Neutrophil (primary cell): ENCODE data around the gene VGLL1.

Source experiments
- H3K27ac ChIP-seq: fragments of 200-600 bp; sonication (generic); 2 replicates; pipeline ENCODE4 v1.5.1; 2016; ENCODE audit warnings: mild to moderate bottlenecking, moderate library complexity
- H3K27me3 ChIP-seq: fragments of 200-600 bp; sonication (generic); 2 replicates; pipeline ENCODE4 v1.6.0; 2016; ENCODE audit warnings: mild to moderate bottlenecking
- H3K36me3 ChIP-seq: fragments of 200-600 bp; sonication (generic); 2 replicates; pipeline ENCODE4 v1.5.1; 2017
- H3K4me1 ChIP-seq, 2 experiments: fragments of 200-600 bp in 1 of 2; sonication (generic) in 1 of 2; 1 replicate in 1 of 2; 2 replicates in 1 of 2; pipeline versions ENCODE4 v1.5.1 to v1.6.1; 2013 to 2016; ENCODE audit warnings: low read depth in 1 of 2, low read length in 1 of 2, mild to moderate bottlenecking in 1 of 2, moderate library complexity in 1 of 2; ENCODE audit not compliant: control insufficient read depth in 1 of 2, insufficient read depth in 1 of 2
- H3K4me3 ChIP-seq, 2 experiments: fragments of 200-600 bp in 1 of 2; sonication (generic) in 1 of 2; 1 replicate in 1 of 2; 2 replicates in 1 of 2; pipeline ENCODE4 v1.5.1; 2013 to 2016; ENCODE audit warnings: low read depth in 1 of 2, low read length in 1 of 2, mild to moderate bottlenecking in 1 of 2, moderate library complexity in 1 of 2
- H3K9me3 ChIP-seq: fragments of 200-600 bp; sonication (generic); 2 replicates; pipeline ENCODE4 v1.5.1; 2016
- CTCF ChIP-seq: fragments of 200-600 bp; sonication (generic); IDR thresholded peaks from 2 replicates; pipeline ENCODE4 v1.5.1; 2016; ENCODE audit warnings: antibody characterized with exemption

Gene VGLL1

DNA sequence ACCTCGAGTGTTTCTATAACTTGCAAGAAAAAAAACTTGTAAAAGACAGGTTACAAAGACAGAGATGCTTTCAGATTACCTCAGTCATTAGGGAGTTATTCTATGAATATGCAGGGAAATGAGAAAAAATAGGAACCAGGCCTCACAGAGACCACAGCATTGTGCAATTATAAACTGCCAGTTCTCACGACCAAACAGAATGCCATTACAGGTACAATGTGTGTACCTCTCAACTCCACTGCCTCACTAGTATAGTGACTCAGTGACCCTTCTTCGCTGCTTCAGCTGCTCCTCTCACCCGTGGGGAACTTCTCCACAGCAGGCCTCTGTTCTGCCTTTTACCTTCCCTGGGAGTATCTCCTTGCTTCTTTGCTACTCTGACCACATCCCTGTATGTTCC, 37.0 kb upstream of the VGLL1 start:
- TF ChIP-seq CTCF = no peak

DNA sequence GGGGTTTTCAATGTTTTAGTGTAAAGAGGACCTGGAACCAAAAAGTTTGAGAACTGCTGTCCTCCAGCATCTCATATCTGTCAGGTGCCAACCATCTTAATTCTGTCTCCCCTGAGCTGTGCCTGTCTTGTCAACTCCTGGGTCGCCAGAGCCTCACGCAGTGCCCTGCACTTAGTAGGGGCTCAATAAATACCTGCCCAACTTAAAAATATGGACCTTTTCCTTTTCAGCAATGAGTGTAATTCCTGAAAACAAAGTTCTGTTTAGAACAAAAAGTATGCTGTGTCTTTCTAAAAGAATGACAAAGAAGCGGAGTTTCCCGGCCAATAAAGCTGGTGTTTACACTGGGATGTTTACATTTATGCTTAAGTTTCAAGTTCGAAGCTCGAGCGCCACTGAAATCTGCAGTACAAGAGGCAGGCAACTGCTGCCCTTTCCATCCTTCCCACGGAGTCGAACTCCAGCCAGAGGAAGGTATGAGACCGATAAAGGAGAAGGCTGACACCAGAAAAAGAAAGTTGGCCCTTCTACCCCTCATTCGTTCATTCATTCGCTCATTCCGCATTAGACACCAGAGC, 35.7 kb upstream of the VGLL1 start:
- Histone ChIP-seq H3K27ac (peak overlapping the region; percentile 95), H3K36me3 (peaks cover 4% of the 10 kb centered on the region), H3K4me3 (peak overlapping the region; percentile 69 to 78), H3K4me1 (peaks cover 18 to 28% of the 10 kb centered on the region in 2 experiments), H3K27me3 (no peaks in the 10 kb centered on the region), H3K9me3 (no peaks in the 10 kb centered on the region)
- TF ChIP-seq CTCF = no peak

More for the DNA sequence above, 37.0 kb upstream of the VGLL1 start:
- H3K36me3 ChIP-seq = no peaks in the 10 kb centered on the region
- no peaks in the 10 kb centered on the region for H3K27me3 ChIP-seq
- H3K27ac ChIP-seq = peak overlapping the region; percentile 95
- no peak overlapping the region for H3K4me3 ChIP-seq
- peaks cover 18 to 28% of the 10 kb centered on the region in 2 experiments for H3K4me1 ChIP-seq
- no peaks in the 10 kb centered on the region for H3K9me3 ChIP-seq

GRCh38 chrX:136496764-136497555, 35.1 kb upstream of the VGLL1 start:
- H3K27me3 ChIP-seq = no peaks in the 10 kb centered on the region
- TF ChIP-seq CTCF = no peak
- H3K36me3 ChIP-seq = peaks cover 9% of the 10 kb centered on the region
- H3K4me1 ChIP-seq = peaks cover 18 to 28% of the 10 kb centered on the region in 2 experiments
- peak overlapping the region; percentile 95 for H3K27ac ChIP-seq
- H3K4me3 ChIP-seq = peak overlapping the region; percentile 69 to 78
- no peaks in the 10 kb centered on the region for H3K9me3 ChIP-seq

DNA sequence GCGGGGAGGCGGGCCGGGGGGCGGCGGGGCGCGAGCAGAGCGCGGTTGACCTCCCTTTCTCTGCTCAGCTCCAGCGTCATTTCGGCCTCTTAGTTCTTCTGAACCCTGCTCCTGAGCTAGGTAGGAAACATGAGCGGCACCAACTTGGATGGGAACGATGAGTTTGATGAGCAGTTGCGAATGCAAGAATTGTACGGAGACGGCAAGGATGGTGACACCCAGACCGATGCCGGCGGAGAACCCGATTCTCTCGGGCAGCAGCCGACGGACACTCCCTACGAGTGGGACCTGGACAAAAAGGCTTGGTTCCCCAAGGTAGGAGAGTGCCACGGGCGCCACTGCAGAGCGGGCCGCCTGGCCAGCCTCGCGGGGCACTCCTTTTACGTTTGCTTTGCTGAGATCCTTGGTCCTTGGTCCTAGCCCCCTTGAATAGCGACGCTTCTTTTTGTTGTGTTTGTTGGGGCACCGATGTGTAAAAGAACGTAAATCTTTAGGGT, 34.4 kb upstream of the VGLL1 start, which contains the start of gene HTATSF1:
Gene HTATSF1 (plus strand): TSS at position 37 of the 497 bp plus-strand sequence. CDS start 93 bp downstream, at position 130.
- Histone ChIP-seq H3K27me3 (no peaks in the 10 kb centered on the region), H3K36me3 (peaks cover 9% of the 10 kb centered on the region), H3K4me1 (peaks cover 18 to 28% of the 10 kb centered on the region in 2 experiments), H3K4me3 (peak within 1 kb of the TSS; percentile 69 to 78), H3K27ac (peak within 1 kb of the TSS; percentile 95), H3K9me3 (no peaks in the 10 kb centered on the region)
- no peak for TF ChIP-seq CTCF

DNA sequence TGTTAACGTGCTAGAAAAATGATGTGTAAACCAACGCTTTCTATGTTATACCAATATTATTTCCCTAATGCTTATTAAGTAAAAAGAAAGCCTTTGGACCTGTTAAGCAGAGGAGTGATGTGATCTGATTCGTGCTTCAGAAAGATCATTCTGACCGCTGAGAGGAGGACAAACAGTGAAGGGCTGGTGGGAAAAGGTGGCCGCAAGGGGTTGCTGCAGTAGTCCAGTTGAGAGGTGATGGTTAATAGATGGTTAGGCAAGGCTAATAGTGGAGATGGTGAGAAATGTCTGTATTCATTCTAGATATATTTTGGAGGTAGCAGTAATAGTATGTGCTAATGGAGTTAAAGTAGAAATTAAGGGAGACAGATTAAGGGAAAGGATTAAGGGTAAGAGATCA, 12.9 kb upstream of the VGLL1 start:
- Histone ChIP-seq H3K9me3 (no peaks in the 10 kb centered on the region), H3K4me1 (no peaks in the 10 kb centered on the region), H3K27me3 (no peaks in the 10 kb centered on the region), H3K4me3 (no peak overlapping the region), H3K27ac (no peak overlapping the region), H3K36me3 (no peaks in the 10 kb centered on the region)
- no peak for TF ChIP-seq CTCF
